Upper lobe of left lung (tissue), 4 donors: ENCODE data around the gene OR10G6.

Experiments used
- CTCF ChIP-seq, 6 experiments: fragments of 450-650 bp in 4 of 6; fragments of 200-600 bp in 2 of 6; sonication (generic) in 2 of 6; IDR thresholded peaks; one replicate each; pipeline ENCODE4 v1.5.1; 2016 to 2019; ENCODE audit warnings: antibody characterized with exemption in 6 of 6
- EP300 ChIP-seq, 4 donors: sonication (generic); formaldehyde crosslinking; IDR thresholded peaks; one replicate each; pipeline ENCODE4 v1.5.1; 2017; ENCODE audit warnings: antibody characterized with exemption in 4 of 4, control low read depth in 2 of 4
- POLR2A ChIP-seq, 4 donors: fragments of 450-650 bp; IDR thresholded peaks; one replicate each; pipeline ENCODE4 v1.5.1; 2016 to 2017; ENCODE audit warnings: antibody characterized with exemption in 4 of 4, mild to moderate bottlenecking in 2 of 4
- POLR2AphosphoS5 ChIP-seq, 2 donors: sonication (generic); formaldehyde crosslinking; IDR thresholded peaks; one replicate each; pipeline ENCODE4 v1.5.1; 2017; ENCODE audit warnings: antibody characterized with exemption in 2 of 2

GRCh38 chr11:124036666-124037065, 41.7 kb upstream of the OR10G6 start:
- no peak for TF ChIP-seq CTCF (IDR thresholded peaks at IDR 0.05)
- TF ChIP-seq POLR2AphosphoS5 (IDR thresholded peaks at IDR 0.05): no peak
- no peak for TF ChIP-seq POLR2A (IDR thresholded peaks at IDR 0.05)
- TF ChIP-seq EP300 (IDR thresholded peaks at IDR 0.05): no peak
